ENCODE data around the gene CASZ1.

DNA sequence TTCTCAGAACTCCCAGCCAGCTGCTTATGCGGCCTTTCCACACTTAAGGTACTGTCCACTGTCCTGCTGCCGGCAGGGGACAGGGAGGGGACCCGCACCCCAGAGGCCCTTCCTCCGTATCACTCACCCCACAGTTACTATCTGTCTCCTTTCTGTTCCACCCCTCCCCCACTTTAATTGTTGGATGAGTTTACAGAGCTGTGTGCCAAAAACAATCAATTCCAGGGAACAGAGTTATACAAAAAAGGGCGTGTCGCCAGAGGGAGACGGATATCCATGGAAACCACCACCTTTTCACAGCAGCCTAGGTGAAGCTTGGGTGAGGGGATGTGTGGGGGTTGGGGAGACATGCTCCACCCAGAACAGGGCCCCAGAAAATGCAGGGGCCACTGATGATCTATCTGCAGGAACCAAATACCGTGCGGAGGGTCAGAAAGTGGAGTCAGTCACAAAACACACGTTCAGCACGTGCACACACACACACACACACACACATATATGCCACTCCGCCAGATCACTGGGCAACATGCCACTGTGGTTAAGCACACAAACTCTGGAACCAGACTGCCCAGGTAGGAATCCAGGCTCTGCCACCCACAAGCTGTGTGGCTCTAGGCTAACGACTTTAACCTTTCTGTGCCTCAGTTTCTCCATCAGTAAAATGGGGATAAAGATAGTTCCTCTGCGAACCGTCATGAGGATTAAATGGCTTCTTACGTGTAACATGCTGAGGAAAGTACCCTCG lies 30.5 kb downstream of the CASZ1 start:
- TF ChIP-seq, protein P1, sequence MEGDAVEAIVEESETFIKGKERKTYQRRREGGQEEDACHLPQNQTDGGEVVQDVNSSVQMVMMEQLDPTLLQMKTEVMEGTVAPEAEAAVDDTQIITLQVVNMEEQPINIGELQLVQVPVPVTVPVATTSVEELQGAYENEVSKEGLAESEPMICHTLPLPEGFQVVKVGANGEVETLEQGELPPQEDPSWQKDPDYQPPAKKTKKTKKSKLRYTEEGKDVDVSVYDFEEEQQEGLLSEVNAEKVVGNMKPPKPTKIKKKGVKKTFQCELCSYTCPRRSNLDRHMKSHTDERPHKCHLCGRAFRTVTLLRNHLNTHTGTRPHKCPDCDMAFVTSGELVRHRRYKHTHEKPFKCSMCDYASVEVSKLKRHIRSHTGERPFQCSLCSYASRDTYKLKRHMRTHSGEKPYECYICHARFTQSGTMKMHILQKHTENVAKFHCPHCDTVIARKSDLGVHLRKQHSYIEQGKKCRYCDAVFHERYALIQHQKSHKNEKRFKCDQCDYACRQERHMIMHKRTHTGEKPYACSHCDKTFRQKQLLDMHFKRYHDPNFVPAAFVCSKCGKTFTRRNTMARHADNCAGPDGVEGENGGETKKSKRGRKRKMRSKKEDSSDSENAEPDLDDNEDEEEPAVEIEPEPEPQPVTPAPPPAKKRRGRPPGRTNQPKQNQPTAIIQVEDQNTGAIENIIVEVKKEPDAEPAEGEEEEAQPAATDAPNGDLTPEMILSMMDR (conservative IDR thresholded peaks at IDR 0.05 in 1 of 2, IDR thresholded peaks at IDR 0.05 in 1 of 2; ENCODE audit: low read depth in 1 of 2, low read length in 2 of 2) = no peak
- no peak for TF ChIP-seq EZH2 (IDR thresholded peaks at IDR 0.05; ENCODE audit: low read length, missing control alignments)
